DOHH2 (cell line): ENCODE data around the gene OCA2.

Experiments used
- H3F3A ChIP-seq: fragments of 200-600 bp; sonication (generic), shearing (Covaris generic); 2 replicates; pipeline ENCODE4 v1.6.0; 2016; ENCODE audit warnings: antibody characterized with exemption, mild to moderate bottlenecking; ENCODE audit not compliant: control insufficient read depth, insufficient read depth
- H3K27ac ChIP-seq: fragments of 200-600 bp; sonication (generic); 2 replicates; pipeline ENCODE4 v1.5.1; 2014; ENCODE audit warnings: low read depth, mild to moderate bottlenecking, low read length, moderate library complexity
- H3K27me3 ChIP-seq: fragments of 200-600 bp; sonication (generic); 2 replicates; pipeline ENCODE4 v1.6.1; 2014; ENCODE audit warnings: mild to moderate bottlenecking, low read length, mixed read lengths; ENCODE audit not compliant: control insufficient read depth
- H3K36me3 ChIP-seq: fragments of 200-600 bp; sonication (generic); 2 replicates; pipeline ENCODE4 v1.6.1; 2014; ENCODE audit warnings: mild to moderate bottlenecking, low read length, moderate library complexity, mixed read lengths; ENCODE audit not compliant: control insufficient read depth
- H3K4me1 ChIP-seq: fragments of 200-600 bp; sonication (generic); 2 replicates; pipeline ENCODE4 v1.6.1; 2014; ENCODE audit warnings: mild to moderate bottlenecking, low read length, mixed read lengths; ENCODE audit not compliant: control insufficient read depth
- H3K4me2 ChIP-seq: fragments of 200-600 bp; sonication (generic); 2 replicates; pipeline ENCODE4 v1.6.0; 2014; ENCODE audit warnings: mild to moderate bottlenecking, low read length, moderate library complexity
- H3K4me3 ChIP-seq: fragments of 200-600 bp; sonication (generic); 2 replicates; pipeline ENCODE4 v1.5.1; 2014; ENCODE audit warnings: mild to moderate bottlenecking, low read length, mixed read lengths
- H3K79me2 ChIP-seq: fragments of 200-600 bp; sonication (generic); 2 replicates; pipeline ENCODE4 v1.6.1; 2014; ENCODE audit warnings: mild to moderate bottlenecking, low read length, mixed read lengths; ENCODE audit not compliant: control insufficient read depth
- H3K9me2 ChIP-seq: fragments of 200-600 bp; sonication (generic); replicated peaks from 2 replicates; pipeline ENCODE4 v1.6.1; 2014; ENCODE audit warnings: mild to moderate bottlenecking, low read length, mixed read lengths; ENCODE audit not compliant: control insufficient read depth
- H3K9me3 ChIP-seq: fragments of 200-600 bp; sonication (generic); 2 replicates; pipeline ENCODE4 v1.6.1; 2014; ENCODE audit warnings: antibody characterized with exemption, low read length, mixed read lengths; ENCODE audit not compliant: control insufficient read depth, insufficient read depth
- H4K20me1 ChIP-seq: fragments of 200-600 bp; sonication (generic); 2 replicates; pipeline ENCODE4 v1.6.0; 2014; ENCODE audit warnings: low read depth, mild to moderate bottlenecking, antibody characterized with exemption, low read length, moderate library complexity; ENCODE audit not compliant: control insufficient read depth, insufficient read depth
- EZH2phosphoT487 ChIP-seq: fragments of 200-600 bp; sonication (generic); IDR thresholded peaks from 2 replicates; pipeline ENCODE4 v1.6.1; 2017; ENCODE audit warnings: borderline replicate concordance, mild to moderate bottlenecking, antibody characterized with exemption, low read length, moderate library complexity, mixed read lengths
- TF ChIP-seq, protein P1 (sequence below): fragments of 200-600 bp; sonication (generic); IDR thresholded peaks from one replicate; pipeline ENCODE4 v1.5.1; 2014; ENCODE audit warnings: antibody characterized with exemption, mild to moderate bottlenecking, low read depth, low read length; ENCODE audit not compliant: poor library complexity, severe bottlenecking

The OCA2 gene

DNA sequence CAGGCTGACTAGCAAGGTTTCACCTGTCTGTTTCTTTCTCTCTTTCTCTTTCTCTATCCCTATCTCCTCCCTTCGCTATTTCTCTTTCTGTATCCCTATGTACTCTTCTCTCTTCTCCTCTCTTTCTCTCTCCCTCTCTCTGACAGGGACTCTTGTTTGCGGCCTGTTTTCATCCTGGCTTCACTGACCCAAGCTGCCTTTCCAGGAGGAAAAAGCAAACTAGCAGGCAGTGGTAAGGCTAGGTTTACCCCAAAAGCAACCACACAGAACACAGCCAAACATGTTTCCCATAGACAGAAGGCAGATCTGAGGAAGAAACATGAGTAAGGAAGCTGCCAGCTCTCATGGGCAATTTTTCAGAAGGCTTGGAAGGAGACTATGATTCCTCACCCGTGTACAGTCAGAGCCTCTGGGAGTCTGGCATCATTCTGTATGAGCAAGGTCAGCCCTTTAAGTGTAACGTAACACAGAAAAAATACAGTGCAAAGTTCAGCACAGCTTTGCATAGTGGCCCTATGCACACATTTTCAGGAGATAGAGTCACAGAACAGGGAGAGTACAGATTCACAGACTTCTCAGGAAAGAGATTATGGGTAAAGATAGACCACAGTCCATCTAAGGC, 61.0 kb downstream of the OCA2 start:
- Histone ChIP-seq H3K9me2 (no peaks in the 10 kb centered on the region), H3K9me3 (no peaks in the 10 kb centered on the region), H4K20me1 (no peaks in the 10 kb centered on the region), H3F3A (no peaks in the 10 kb centered on the region), H3K4me3 (no peak overlapping the region), H3K27me3 (no peaks in the 10 kb centered on the region), H3K79me2 (no peaks in the 10 kb centered on the region), H3K36me3 (no peaks in the 10 kb centered on the region), H3K27ac (no peak overlapping the region), H3K4me1 (no peaks in the 10 kb centered on the region), H3K4me2 (no peak overlapping the region)
- TF ChIP-seq EZH2phosphoT487, result no peak
- TF ChIP-seq, protein P1, sequence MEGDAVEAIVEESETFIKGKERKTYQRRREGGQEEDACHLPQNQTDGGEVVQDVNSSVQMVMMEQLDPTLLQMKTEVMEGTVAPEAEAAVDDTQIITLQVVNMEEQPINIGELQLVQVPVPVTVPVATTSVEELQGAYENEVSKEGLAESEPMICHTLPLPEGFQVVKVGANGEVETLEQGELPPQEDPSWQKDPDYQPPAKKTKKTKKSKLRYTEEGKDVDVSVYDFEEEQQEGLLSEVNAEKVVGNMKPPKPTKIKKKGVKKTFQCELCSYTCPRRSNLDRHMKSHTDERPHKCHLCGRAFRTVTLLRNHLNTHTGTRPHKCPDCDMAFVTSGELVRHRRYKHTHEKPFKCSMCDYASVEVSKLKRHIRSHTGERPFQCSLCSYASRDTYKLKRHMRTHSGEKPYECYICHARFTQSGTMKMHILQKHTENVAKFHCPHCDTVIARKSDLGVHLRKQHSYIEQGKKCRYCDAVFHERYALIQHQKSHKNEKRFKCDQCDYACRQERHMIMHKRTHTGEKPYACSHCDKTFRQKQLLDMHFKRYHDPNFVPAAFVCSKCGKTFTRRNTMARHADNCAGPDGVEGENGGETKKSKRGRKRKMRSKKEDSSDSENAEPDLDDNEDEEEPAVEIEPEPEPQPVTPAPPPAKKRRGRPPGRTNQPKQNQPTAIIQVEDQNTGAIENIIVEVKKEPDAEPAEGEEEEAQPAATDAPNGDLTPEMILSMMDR, result no peak

DNA sequence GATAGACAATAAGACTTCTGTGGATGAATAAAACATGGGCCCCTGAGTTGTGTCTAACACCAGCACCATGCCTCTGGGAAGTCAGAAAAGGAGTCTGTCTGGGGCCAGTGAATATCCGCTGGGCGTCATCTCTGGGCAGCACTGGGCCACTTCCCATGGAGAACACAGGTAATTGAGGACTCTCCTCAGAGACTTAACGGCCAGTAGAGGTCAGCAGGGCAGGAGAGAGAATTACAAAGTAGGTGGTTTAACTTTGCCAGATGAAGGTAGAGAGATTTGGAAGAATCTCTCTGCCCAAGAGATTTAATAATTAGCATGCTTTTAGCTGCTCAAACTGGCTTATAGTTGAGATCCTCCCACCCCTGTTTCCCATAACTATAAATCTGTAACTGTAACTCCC, 65.7 kb downstream of the OCA2 start:
- Histone ChIP-seq H3K36me3 (no peaks in the 10 kb centered on the region), H3K27ac (no peak overlapping the region), H3K27me3 (no peaks in the 10 kb centered on the region), H3K9me2 (no peaks in the 10 kb centered on the region), H3F3A (no peaks in the 10 kb centered on the region), H3K9me3 (no peaks in the 10 kb centered on the region), H3K4me1 (no peaks in the 10 kb centered on the region), H4K20me1 (no peaks in the 10 kb centered on the region), H3K4me3 (no peak overlapping the region), H3K79me2 (no peaks in the 10 kb centered on the region), H3K4me2 (no peak overlapping the region)
- TF ChIP-seq, protein P1, result no peak
- TF ChIP-seq EZH2phosphoT487, result no peak

DNA sequence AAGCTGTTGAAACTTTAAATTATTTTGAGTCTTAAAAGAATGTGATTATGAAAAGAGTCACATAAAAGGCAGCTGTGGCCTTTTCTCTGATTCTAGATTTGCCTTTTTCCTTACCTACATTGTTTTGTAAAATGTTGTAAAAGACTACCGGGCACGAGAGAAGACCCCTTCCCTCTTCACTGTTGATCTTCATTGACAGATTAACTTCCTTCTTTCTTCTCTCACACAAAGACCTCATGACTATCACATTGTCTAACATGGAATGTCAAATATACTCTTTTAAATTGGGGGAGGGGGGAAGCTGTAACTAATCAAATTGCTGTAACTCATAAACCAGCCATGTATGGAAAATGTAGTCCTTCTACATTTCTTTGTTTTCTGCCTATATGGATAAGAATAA, 68.3 kb downstream of the OCA2 start:
- Histone ChIP-seq H3K27me3 (no peaks in the 10 kb centered on the region), H3K4me3 (no peak overlapping the region), H3K79me2 (no peaks in the 10 kb centered on the region), H3K36me3 (no peaks in the 10 kb centered on the region), H3K4me2 (no peak overlapping the region), H3K27ac (no peak overlapping the region), H4K20me1 (no peaks in the 10 kb centered on the region), H3K9me3 (no peaks in the 10 kb centered on the region), H3F3A (no peaks in the 10 kb centered on the region), H3K4me1 (no peaks in the 10 kb centered on the region), H3K9me2 (no peaks in the 10 kb centered on the region)
- TF ChIP-seq, protein P1, result no peak
- TF ChIP-seq EZH2phosphoT487, result no peak

DNA sequence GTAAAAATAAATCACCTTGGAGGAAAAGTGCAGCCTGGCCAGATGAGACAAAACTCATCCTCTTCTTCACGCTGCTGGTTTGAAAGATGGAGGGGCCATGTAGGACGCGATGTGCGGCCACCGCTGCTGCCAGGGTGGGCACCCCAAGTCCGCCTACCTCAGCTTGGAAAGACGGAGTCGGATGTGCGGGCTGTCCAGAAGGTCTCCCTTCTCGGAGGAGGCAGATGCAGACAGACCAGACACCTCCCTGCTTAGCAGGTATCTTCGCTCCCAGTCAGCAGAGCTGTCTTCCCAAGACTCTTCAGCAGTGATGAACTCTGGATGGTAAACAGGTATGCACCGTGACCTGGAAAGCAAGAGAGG, 71.4 kb downstream of the OCA2 start:
- no peak overlapping the region for H3K4me2 ChIP-seq
- no peaks in the 10 kb centered on the region for H4K20me1 ChIP-seq
- no peaks in the 10 kb centered on the region for H3K27me3 ChIP-seq
- no peak overlapping the region for H3K27ac ChIP-seq
- H3K36me3 ChIP-seq, result no peaks in the 10 kb centered on the region
- no peaks in the 10 kb centered on the region for H3K4me1 ChIP-seq
- no peaks in the 10 kb centered on the region for H3K9me3 ChIP-seq
- no peak overlapping the region for H3K4me3 ChIP-seq
- TF ChIP-seq EZH2phosphoT487, result no peak
- TF ChIP-seq, protein P1, result no peak
- H3F3A ChIP-seq, result no peaks in the 10 kb centered on the region
- H3K9me2 ChIP-seq, result no peaks in the 10 kb centered on the region
- H3K79me2 ChIP-seq, result no peaks in the 10 kb centered on the region
